ENCODE results near the gene PSMD11.

Gene PSMD11

GRCh38 chr17:32464374-32464773 is 20.1 kb downstream of the PSMD11 start:
- DNase-seq (ENCODE audit: low spot score) = no peak
- no peak for FAIRE-seq

GRCh38 chr17:32467949-32468348 is 23.6 kb downstream of the PSMD11 start:
- FAIRE-seq (no peak), DNase-seq (ENCODE audit: low spot score) (no peak)

- FAIRE-seq (no peak), DNase-seq (ENCODE audit: low spot score) (no peak)
Observed at GRCh38 chr17:32470405-32471167, 26.3 kb downstream of the PSMD11 start.

- no peak for DNase-seq (ENCODE audit: low spot score)
- no peak for FAIRE-seq
Observed at GRCh38 chr17:32471652-32472051, 27.3 kb downstream of the PSMD11 start.

GRCh38 chr17:32475258-32475657 is 30.9 kb downstream of the PSMD11 start:
- DNase-seq (ENCODE audit: low spot score) (no peak), FAIRE-seq (no peak)

GRCh38 chr17:32477220-32477619 is 32.9 kb downstream of the PSMD11 start:
- DNase-seq (ENCODE audit: low spot score) (no peak), FAIRE-seq (no peak)

GRCh38 chr17:32479074-32479617 is 34.8 kb downstream of the PSMD11 start:
- DNase-seq (ENCODE audit: low spot score) = no peak
- no peak for FAIRE-seq

GRCh38 chr17:32481193-32481592 is 36.9 kb downstream of the PSMD11 start:
- no peak for DNase-seq (ENCODE audit: low spot score)
- no peak for FAIRE-seq

GRCh38 chr17:32482568-32483320 is 38.4 kb downstream of the PSMD11 start:
- no peak for DNase-seq (ENCODE audit: low spot score)
- no peak for FAIRE-seq

GRCh38 chr17:32483451-32484019 is 39.2 kb downstream of the PSMD11 start:
- peak; percentile 69 for FAIRE-seq
- peak; percentile 67 for DNase-seq (ENCODE audit: low spot score)

GRCh38 chr17:32484041-32484461 is 39.7 kb downstream of the PSMD11 start:
- DNase-seq (ENCODE audit: low spot score) = no peak
- FAIRE-seq = peak; percentile 9

- DNase-seq (ENCODE audit: low spot score) (no peak), FAIRE-seq (no peak)
Observed at GRCh38 chr17:32484628-32485027, 40.3 kb downstream of the PSMD11 start.

- no peak for FAIRE-seq
- no peak for DNase-seq (ENCODE audit: low spot score)
Observed at GRCh38 chr17:32485261-32486110, 41.2 kb downstream of the PSMD11 start.

- DNase-seq (ENCODE audit: low spot score) = peak; percentile 93
- FAIRE-seq = peak; percentile 68
Observed at GRCh38 chr17:32486111-32486700, 41.9 kb downstream of the PSMD11 start.

GRCh38 chr17:32486701-32487472 is 42.6 kb downstream of the PSMD11 start, which contains the start of gene CDK5R1:
Gene CDK5R1, plus strand, starts transcription at chr17:32486993. Its CDS starts 628 bp downstream, at chr17:32487621.
- no peak for FAIRE-seq
- peak; percentile 80 for DNase-seq (ENCODE audit: low spot score)

- no peak for FAIRE-seq
- no peak for DNase-seq (ENCODE audit: low spot score)
Observed at GRCh38 chr17:32487473-32488176, 43.3 kb downstream of the PSMD11 start.

GRCh38 chr17:32488177-32488542 is 43.9 kb downstream of the PSMD11 start:
- FAIRE-seq (no peak), DNase-seq (ENCODE audit: low spot score) (no peak)

GRCh38 chr17:32488604-32489180 is 44.4 kb downstream of the PSMD11 start:
- FAIRE-seq = no peak
- DNase-seq (ENCODE audit: low spot score) = no peak

All from urothelium cell line (cell line).